ENCODE results near the gene ZNF385B. TPM values are rescaled to one million over a fixed set of nuclear protein-coding genes. Genes with fewer than 3 reads are reported as not detected.

ZNF385B gene
- total and polyA plus RNA-seq, 9 donors = 4.8 to 20.9 (median 9.1) TPM

- Histone ChIP-seq H3K4me3 (no peak overlapping the region), H3K36me3 (no peaks in the 10 kb centered on the region)
These were observed 314.8 kb downstream of the ZNF385B start for GRCh38 chr2:179546656-179547055.

DNA sequence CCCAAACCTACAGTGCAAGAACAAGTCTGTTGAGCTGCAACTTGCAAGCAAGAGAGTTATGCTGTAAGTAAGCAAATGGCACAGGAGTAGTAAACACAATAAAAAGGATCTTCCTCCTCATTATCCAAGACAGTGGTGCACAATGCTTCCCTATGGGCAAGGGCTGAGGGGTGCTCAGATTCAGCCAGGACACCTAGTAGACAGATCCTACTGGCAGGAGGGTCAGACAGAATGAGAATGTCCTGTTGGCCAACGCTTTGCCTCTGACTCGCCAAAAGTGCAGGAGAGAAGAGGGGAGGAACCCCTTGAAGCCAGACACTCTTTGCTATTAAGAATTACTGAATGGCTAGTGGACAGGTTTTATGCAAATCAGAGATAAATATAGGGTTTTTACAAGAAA, 316.4 kb downstream of the ZNF385B start:
- DNase-seq = no peak
- Histone ChIP-seq H3K27me3 (no peaks in the 10 kb centered on the region), H3K4me3 (no peak overlapping the region), H3K9me3 (no peaks in the 10 kb centered on the region), H3K36me3 (no peaks in the 10 kb centered on the region), H3K27ac (no peak overlapping the region), H3K4me1 (ENCODE audit: insufficient read depth) (no peaks in the 10 kb centered on the region)
- WGBS, 3 donors = 52 to 58% (median 53%) methylated on average over 2 of the region's 2 CpGs
- TF ChIP-seq, protein P1, sequence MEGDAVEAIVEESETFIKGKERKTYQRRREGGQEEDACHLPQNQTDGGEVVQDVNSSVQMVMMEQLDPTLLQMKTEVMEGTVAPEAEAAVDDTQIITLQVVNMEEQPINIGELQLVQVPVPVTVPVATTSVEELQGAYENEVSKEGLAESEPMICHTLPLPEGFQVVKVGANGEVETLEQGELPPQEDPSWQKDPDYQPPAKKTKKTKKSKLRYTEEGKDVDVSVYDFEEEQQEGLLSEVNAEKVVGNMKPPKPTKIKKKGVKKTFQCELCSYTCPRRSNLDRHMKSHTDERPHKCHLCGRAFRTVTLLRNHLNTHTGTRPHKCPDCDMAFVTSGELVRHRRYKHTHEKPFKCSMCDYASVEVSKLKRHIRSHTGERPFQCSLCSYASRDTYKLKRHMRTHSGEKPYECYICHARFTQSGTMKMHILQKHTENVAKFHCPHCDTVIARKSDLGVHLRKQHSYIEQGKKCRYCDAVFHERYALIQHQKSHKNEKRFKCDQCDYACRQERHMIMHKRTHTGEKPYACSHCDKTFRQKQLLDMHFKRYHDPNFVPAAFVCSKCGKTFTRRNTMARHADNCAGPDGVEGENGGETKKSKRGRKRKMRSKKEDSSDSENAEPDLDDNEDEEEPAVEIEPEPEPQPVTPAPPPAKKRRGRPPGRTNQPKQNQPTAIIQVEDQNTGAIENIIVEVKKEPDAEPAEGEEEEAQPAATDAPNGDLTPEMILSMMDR (IDR thresholded peaks at IDR 0.05) = no peak
- TF ChIP-seq POLR2A (IDR thresholded peaks at IDR 0.05) = no peak
- no peak for TF ChIP-seq EP300 (IDR thresholded peaks at IDR 0.05)
- intact Hi-C loops (cut with DNase I) = no loop called here

More at GRCh38 chr2:179546656-179547055, 314.8 kb downstream of the ZNF385B start:
- H3K4me1 ChIP-seq (ENCODE audit: insufficient read depth) = no peaks in the 10 kb centered on the region
- 95 to 98% (median 97%) methylated on average over 2 of the region's 2 CpGs for WGBS, 3 donors
- TF ChIP-seq, protein P1 (IDR thresholded peaks at IDR 0.05) = no peak
- no peak for TF ChIP-seq EP300 (IDR thresholded peaks at IDR 0.05)
- TF ChIP-seq POLR2A (IDR thresholded peaks at IDR 0.05) = no peak
- no peak for DNase-seq
- intact Hi-C loops (cut with DNase I) = no loop called here
- no peaks in the 10 kb centered on the region for H3K9me3 ChIP-seq
- no peak overlapping the region for H3K27ac ChIP-seq
- H3K27me3 ChIP-seq = no peaks in the 10 kb centered on the region

- Histone ChIP-seq H3K4me3 (no peak overlapping the region), H3K4me1 (ENCODE audit: insufficient read depth) (no peaks in the 10 kb centered on the region), H3K27ac (no peak overlapping the region), H3K36me3 (no peaks in the 10 kb centered on the region), H3K9me3 (no peaks in the 10 kb centered on the region), H3K27me3 (no peaks in the 10 kb centered on the region)
- TF ChIP-seq, protein P1 (IDR thresholded peaks at IDR 0.05) = no peak
- TF ChIP-seq POLR2A (IDR thresholded peaks at IDR 0.05) = no peak
- no peak for TF ChIP-seq EP300 (IDR thresholded peaks at IDR 0.05)
- intact Hi-C loops (cut with DNase I) = no loop called here
- DNase-seq = no peak
- WGBS, 3 donors = 66 to 73% (median 70%) methylated on average over 3 of the region's 3 CpGs
These were observed 318.0 kb downstream of the ZNF385B start for GRCh38 chr2:179543361-179543901.

DNA sequence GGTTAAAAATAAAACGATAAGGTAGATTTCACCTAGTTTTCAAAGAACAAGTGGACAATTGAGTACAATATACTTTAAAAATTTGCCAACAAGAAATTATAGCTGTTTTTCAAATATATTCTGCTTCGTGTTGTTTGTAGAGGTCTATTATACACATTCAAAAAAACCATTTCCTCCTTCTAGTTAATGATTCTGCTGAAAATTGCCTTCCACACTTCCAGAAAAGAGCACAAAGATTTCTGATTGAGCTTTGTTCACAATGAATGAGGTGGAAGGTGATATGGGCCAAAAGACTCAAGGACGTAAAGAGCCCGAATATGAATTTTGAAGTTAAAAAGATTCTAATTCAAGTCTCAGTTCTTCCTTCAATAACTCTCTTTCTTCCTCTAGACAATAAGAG, 319.8 kb downstream of the ZNF385B start:
- TF ChIP-seq, protein P1 (IDR thresholded peaks at IDR 0.05) = no peak
- TF ChIP-seq POLR2A (IDR thresholded peaks at IDR 0.05) = no peak
- TF ChIP-seq EP300 (IDR thresholded peaks at IDR 0.05) = no peak
- H3K27me3 ChIP-seq = no peaks in the 10 kb centered on the region
- no peak overlapping the region for H3K27ac ChIP-seq
- H3K4me3 ChIP-seq = no peak overlapping the region
- no peaks in the 10 kb centered on the region for H3K36me3 ChIP-seq
- no peaks in the 10 kb centered on the region for H3K4me1 ChIP-seq (ENCODE audit: insufficient read depth)
- intact Hi-C loops (cut with DNase I) = no loop called here
- 30 to 61% (median 45%) methylated on average over 4 of the region's 4 CpGs for WGBS, 3 donors
- DNase-seq = no peak
- H3K9me3 ChIP-seq = no peaks in the 10 kb centered on the region

All from ovary (tissue), 9 donors.